ENCODE results near the gene SRP72. TPM values are rescaled to one million over a fixed set of nuclear protein-coding genes. Genes with fewer than 3 reads are reported as not detected.

The SRP72 gene
- polyA plus RNA-seq, 2 of the 4 experiments (the other 2 are of a cell fraction) = 70.1 to 135 TPM

GRCh38 chr4:56512166-56512565 lies 44.7 kb downstream of the SRP72 start:
- Histone ChIP-seq H3K4me2 (no peak overlapping the region), H3K4me3 (no peak overlapping the region), H3K27ac (no peak overlapping the region), H3K9me3 (no peaks in the 10 kb centered on the region), H3K4me1 (no peaks in the 10 kb centered on the region)
- 93% methylated on average over 1 of the region's 1 CpG for WGBS (ENCODE audit: missing lambda C conversion rate)
- DNase-seq (ENCODE audit: low read depth in 1 of 2, low spot score in 1 of 2) (no peak), FAIRE-seq (no peak), ATAC-seq (no peak)
- ChIA-PET POLR2A (no interaction called here), CTCF (no interaction called here)
- TF ChIP-seq KDM5A (IDR thresholded peaks at IDR 0.05) (no peak), ESRRA (IDR thresholded peaks at IDR 0.05; ENCODE audit: borderline replicate concordance, low read length) (no peak), FOSB (CRISPR knock-in tag; IDR thresholded peaks at IDR 0.05) (no peak), RNF2 (IDR thresholded peaks at IDR 0.05; ENCODE audit: borderline replicate concordance, low read depth) (no peak), BCL3 (IDR thresholded peaks at IDR 0.05) (no peak), FOSL2 (IDR thresholded peaks at IDR 0.05) (no peak), FOSL2 (CRISPR knock-in tag; IDR thresholded peaks at IDR 0.05) (no peak), EHF (CRISPR knock-in tag; IDR thresholded peaks at IDR 0.05) (no peak), EHMT2 (IDR thresholded peaks at IDR 0.05; ENCODE audit: low read depth) (no peak)
- TF ChIP-seq, protein P1, sequence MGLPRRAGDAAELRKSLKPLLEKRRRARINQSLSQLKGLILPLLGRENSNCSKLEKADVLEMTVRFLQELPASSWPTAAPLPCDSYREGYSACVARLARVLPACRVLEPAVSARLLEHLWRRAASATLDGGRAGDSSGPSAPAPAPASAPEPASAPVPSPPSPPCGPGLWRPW (IDR thresholded peaks at IDR 0.05) = no peak

GRCh38 chr4:56513517-56513916 lies 46.1 kb downstream of the SRP72 start:
- 43% methylated on average over 2 of the region's 2 CpGs for WGBS (ENCODE audit: missing lambda C conversion rate)
- Histone ChIP-seq H3K4me2 (no peak overlapping the region), H3K27ac (no peak overlapping the region), H3K4me3 (no peak overlapping the region), H3K9me3 (no peaks in the 10 kb centered on the region), H3K4me1 (no peaks in the 10 kb centered on the region)
- TF ChIP-seq HOXB5 (CRISPR knock-in tag; IDR thresholded peaks at IDR 0.05) (no peak), ZSCAN20 (CRISPR knock-in tag; IDR thresholded peaks at IDR 0.05) (no peak), HDAC2 (IDR thresholded peaks at IDR 0.05) (no peak), EP300 (IDR thresholded peaks at IDR 0.05) (no peak), RARB (CRISPR knock-in tag; IDR thresholded peaks at IDR 0.05) (no peak), NR3C1 (IDR thresholded peaks at IDR 0.05) (no peak), BHLHE40 (IDR thresholded peaks at IDR 0.05; ENCODE audit: low read depth, low read length) (no peak), PBX3 (IDR thresholded peaks at IDR 0.05) (no peak), HEYL (CRISPR knock-in tag; IDR thresholded peaks at IDR 0.05) (no peak), TFCP2L1 (CRISPR knock-in tag; IDR thresholded peaks at IDR 0.05) (no peak), MAZ (IDR thresholded peaks at IDR 0.05; ENCODE audit: borderline replicate concordance, low read depth, low read length) (no peak), RNF2 (IDR thresholded peaks at IDR 0.05; ENCODE audit: borderline replicate concordance, low read depth) (no peak), CEBPB (IDR thresholded peaks at IDR 0.05) (no peak), ZC3H11A (IDR thresholded peaks at IDR 0.05) (no peak), RAD21 (conservative IDR thresholded peaks at IDR 0.05 in 1 of 2, IDR thresholded peaks at IDR 0.05 in 1 of 2) (no peak), EHMT2 (IDR thresholded peaks at IDR 0.05; ENCODE audit: low read depth) (no peak), FOXS1 (CRISPR knock-in tag; IDR thresholded peaks at IDR 0.05) (no peak), FOSL2 (IDR thresholded peaks at IDR 0.05) (no peak), FOSL2 (CRISPR knock-in tag; IDR thresholded peaks at IDR 0.05) (no peak)
- TF ChIP-seq, protein P2, sequence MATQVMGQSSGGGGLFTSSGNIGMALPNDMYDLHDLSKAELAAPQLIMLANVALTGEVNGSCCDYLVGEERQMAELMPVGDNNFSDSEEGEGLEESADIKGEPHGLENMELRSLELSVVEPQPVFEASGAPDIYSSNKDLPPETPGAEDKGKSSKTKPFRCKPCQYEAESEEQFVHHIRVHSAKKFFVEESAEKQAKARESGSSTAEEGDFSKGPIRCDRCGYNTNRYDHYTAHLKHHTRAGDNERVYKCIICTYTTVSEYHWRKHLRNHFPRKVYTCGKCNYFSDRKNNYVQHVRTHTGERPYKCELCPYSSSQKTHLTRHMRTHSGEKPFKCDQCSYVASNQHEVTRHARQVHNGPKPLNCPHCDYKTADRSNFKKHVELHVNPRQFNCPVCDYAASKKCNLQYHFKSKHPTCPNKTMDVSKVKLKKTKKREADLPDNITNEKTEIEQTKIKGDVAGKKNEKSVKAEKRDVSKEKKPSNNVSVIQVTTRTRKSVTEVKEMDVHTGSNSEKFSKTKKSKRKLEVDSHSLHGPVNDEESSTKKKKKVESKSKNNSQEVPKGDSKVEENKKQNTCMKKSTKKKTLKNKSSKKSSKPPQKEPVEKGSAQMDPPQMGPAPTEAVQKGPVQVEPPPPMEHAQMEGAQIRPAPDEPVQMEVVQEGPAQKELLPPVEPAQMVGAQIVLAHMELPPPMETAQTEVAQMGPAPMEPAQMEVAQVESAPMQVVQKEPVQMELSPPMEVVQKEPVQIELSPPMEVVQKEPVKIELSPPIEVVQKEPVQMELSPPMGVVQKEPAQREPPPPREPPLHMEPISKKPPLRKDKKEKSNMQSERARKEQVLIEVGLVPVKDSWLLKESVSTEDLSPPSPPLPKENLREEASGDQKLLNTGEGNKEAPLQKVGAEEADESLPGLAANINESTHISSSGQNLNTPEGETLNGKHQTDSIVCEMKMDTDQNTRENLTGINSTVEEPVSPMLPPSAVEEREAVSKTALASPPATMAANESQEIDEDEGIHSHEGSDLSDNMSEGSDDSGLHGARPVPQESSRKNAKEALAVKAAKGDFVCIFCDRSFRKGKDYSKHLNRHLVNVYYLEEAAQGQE (IDR thresholded peaks at IDR 0.05) = no peak
- POLR2A ChIA-PET = no interaction called here
- no peak for ATAC-seq
- no peak for DNase-seq (ENCODE audit: low read depth in 1 of 2, low spot score in 1 of 2)
- CTCF ChIA-PET = no interaction called here
- FAIRE-seq = no peak

All from A549 (cell line).